ENCODE data around the gene INCENP. TPM values are rescaled to one million over a fixed set of nuclear protein-coding genes. Genes with fewer than 3 reads are reported as not detected.

Gene INCENP
- polyA plus RNA-seq, 2 of the 4 experiments (the other 2 are of a cell fraction): 29.5 to 55.8 TPM

DNA sequence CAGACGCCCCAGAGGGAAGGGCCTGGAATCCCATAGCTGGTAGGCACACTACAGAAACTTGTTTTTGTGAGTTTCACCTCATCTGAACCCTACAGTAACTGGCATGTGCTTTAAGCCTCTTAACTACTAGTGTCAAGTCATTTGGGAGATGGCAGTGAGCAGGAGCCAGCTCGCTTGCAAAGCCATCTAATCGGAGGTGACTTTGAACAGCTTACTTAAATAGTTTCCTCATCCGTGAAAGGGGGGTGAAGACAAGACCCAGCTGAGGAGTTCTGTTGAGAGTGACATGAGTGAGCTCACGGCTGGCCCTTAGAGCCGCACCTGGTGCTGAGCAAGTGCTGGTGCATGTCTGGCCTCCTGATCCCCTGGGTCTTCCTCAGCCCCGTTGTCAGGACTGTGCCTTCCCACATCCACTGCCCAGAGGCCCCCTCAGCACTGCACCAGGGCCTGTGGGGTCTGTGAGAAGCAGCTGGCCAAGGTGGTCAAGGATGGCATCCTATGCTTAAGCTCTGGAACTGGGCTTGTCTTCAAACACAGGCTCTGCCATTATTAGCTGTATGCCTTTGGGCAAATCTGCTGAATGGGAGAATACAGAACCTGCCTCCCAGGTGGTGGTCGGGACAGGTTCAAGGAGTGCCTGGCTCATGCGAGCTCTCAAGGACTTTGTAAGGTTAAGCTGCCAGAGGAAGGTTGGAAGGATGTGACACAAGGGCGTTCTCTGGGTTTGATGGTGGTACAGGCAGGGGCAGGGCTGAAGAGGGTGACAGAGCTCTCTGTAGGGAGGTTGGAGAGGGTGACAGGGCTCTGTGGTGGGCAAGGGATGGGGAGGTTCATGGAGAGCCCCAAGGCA, 27.3 kb downstream of the INCENP start:
- no peaks in the 10 kb centered on the region for H3K9me3 ChIP-seq
- no peaks in the 10 kb centered on the region for H3K4me1 ChIP-seq
- no peak for FAIRE-seq
- POLR2A ChIA-PET: no interaction called here
- CTCF ChIA-PET: interaction anchor here (1.1 to 2.4 kb wide), 5 partner anchors 10 to 159 kb away, joined by 3 to 11 read pairs (median 4); no protein-coding TSS in a partner anchor
- no peak for DNase-seq (ENCODE audit: low read depth in 1 of 2, low spot score in 1 of 2)
- TF ChIP-seq JUNB (IDR thresholded peaks at IDR 0.05) (no peak), MAZ (IDR thresholded peaks at IDR 0.05; ENCODE audit: borderline replicate concordance, low read depth, low read length) (no peak)
- TF ChIP-seq, protein P1, sequence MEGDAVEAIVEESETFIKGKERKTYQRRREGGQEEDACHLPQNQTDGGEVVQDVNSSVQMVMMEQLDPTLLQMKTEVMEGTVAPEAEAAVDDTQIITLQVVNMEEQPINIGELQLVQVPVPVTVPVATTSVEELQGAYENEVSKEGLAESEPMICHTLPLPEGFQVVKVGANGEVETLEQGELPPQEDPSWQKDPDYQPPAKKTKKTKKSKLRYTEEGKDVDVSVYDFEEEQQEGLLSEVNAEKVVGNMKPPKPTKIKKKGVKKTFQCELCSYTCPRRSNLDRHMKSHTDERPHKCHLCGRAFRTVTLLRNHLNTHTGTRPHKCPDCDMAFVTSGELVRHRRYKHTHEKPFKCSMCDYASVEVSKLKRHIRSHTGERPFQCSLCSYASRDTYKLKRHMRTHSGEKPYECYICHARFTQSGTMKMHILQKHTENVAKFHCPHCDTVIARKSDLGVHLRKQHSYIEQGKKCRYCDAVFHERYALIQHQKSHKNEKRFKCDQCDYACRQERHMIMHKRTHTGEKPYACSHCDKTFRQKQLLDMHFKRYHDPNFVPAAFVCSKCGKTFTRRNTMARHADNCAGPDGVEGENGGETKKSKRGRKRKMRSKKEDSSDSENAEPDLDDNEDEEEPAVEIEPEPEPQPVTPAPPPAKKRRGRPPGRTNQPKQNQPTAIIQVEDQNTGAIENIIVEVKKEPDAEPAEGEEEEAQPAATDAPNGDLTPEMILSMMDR (IDR thresholded peaks at IDR 0.05): no peak
- no peak overlapping the region for H3K4me3 ChIP-seq
- no peak; a peak in 1 of 6 replicates for ATAC-seq
- WGBS (ENCODE audit: missing lambda C conversion rate): 93% methylated on average over 9 of the region's 10 CpGs
- H3K4me2 ChIP-seq: no peak overlapping the region
- H3K27ac ChIP-seq: no peak overlapping the region

DNA sequence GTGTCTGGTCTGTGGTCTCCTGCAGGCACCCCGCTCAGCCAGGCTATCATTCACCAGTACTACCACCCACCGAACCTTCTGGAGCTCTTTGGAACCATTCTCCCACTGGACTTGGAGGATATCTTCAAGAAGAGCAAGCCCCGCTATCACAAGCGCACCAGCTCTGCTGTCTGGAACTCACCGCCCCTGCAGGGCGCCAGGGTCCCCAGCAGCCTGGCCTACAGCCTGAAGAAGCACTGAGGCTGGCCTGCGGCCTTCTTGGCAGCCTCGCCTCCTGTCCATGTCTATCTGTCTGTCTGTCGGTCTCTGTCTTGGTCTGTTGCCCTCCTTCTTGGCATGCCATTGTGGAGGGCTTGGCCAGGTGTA, 27.9 kb downstream of the INCENP start:
- no peak overlapping the region for H3K4me3 ChIP-seq
- ATAC-seq (no peak), FAIRE-seq (no peak), DNase-seq (ENCODE audit: low read depth in 1 of 2, low spot score in 1 of 2) (no peak)
- CTCF ChIA-PET: interaction anchor here (1.0 to 2.4 kb wide), 3 partner anchors 20 to 65 kb away, joined by 3 to 11 read pairs (median 7); no protein-coding TSS in a partner anchor
- no peak overlapping the region for H3K4me2 ChIP-seq
- POLR2A ChIA-PET: no interaction called here
- H3K9me3 ChIP-seq: no peaks in the 10 kb centered on the region
- TF ChIP-seq, protein P2, sequence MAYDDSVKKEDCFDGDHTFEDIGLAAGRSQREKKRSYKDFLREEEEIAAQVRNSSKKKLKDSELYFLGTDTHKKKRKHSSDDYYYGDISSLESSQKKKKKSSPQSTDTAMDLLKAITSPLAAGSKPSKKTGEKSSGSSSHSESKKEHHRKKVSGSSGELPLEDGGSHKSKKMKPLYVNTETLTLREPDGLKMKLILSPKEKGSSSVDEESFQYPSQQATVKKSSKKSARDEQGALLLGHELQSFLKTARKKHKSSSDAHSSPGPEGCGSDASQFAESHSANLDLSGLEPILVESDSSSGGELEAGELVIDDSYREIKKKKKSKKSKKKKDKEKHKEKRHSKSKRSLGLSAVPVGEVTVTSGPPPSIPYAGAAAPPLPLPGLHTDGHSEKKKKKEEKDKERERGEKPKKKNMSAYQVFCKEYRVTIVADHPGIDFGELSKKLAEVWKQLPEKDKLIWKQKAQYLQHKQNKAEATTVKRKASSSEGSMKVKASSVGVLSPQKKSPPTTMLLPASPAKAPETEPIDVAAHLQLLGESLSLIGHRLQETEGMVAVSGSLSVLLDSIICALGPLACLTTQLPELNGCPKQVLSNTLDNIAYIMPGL (CRISPR knock-in tag; IDR thresholded peaks at IDR 0.05; ENCODE audit: borderline replicate concordance): no peak
- TF ChIP-seq, protein P3, sequence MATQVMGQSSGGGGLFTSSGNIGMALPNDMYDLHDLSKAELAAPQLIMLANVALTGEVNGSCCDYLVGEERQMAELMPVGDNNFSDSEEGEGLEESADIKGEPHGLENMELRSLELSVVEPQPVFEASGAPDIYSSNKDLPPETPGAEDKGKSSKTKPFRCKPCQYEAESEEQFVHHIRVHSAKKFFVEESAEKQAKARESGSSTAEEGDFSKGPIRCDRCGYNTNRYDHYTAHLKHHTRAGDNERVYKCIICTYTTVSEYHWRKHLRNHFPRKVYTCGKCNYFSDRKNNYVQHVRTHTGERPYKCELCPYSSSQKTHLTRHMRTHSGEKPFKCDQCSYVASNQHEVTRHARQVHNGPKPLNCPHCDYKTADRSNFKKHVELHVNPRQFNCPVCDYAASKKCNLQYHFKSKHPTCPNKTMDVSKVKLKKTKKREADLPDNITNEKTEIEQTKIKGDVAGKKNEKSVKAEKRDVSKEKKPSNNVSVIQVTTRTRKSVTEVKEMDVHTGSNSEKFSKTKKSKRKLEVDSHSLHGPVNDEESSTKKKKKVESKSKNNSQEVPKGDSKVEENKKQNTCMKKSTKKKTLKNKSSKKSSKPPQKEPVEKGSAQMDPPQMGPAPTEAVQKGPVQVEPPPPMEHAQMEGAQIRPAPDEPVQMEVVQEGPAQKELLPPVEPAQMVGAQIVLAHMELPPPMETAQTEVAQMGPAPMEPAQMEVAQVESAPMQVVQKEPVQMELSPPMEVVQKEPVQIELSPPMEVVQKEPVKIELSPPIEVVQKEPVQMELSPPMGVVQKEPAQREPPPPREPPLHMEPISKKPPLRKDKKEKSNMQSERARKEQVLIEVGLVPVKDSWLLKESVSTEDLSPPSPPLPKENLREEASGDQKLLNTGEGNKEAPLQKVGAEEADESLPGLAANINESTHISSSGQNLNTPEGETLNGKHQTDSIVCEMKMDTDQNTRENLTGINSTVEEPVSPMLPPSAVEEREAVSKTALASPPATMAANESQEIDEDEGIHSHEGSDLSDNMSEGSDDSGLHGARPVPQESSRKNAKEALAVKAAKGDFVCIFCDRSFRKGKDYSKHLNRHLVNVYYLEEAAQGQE (IDR thresholded peaks at IDR 0.05): no peak
- 94% methylated on average over 9 of the region's 9 CpGs for WGBS (ENCODE audit: missing lambda C conversion rate)
- H3K27ac ChIP-seq: no peak overlapping the region
- H3K4me1 ChIP-seq: no peaks in the 10 kb centered on the region

DNA sequence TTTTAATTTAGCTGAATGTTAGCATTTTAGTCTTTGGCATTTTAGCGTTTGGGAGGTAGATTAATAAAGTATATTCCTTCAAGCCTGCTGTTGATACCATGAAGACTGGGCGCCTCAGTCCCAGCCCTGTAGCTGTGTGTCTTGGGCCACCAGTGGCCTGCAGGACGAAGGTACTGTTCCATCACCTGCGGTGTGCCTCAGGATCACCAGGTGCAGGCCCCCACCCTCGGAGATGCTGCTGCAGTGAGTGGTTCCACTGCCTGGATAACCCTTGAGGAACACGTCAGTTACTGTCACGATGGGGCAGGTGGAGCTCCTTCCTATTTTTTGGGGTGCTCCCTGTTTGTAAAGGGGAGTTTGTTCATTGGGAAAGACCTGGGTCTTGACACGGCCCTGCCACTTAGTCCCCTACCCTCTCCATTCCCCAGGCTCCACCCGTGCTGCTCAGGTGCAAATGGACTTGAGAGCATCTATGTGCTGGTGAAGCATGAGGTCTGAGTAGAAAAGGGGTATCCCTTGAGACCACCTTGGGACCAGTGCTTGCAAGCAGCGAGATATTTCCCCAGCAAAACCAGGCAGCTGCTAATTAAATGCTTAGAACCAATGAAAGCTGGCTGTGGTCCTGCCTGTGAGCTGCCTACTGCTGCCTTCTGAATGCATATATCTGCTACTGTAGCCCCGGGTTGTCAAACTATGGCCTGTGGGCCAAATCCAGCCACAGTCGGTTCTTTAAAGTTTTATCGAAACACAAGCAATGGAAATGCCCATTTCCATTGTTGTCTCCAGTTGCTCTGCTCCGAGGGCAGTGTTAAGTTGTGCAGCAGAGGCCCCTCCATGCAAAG, 28.7 kb downstream of the INCENP start:
- ChIA-PET POLR2A (no interaction called here), CTCF (interaction anchor here (1.0 to 2.4 kb wide), 3 partner anchors 19 to 65 kb away, joined by 3 to 11 read pairs (median 7); no protein-coding TSS in a partner anchor)
- DNase-seq (ENCODE audit: low read depth in 1 of 2, low spot score in 1 of 2): no peak
- Histone ChIP-seq H3K9me3 (no peaks in the 10 kb centered on the region), H3K4me3 (no peak overlapping the region), H3K27ac (no peak overlapping the region), H3K4me2 (no peak overlapping the region), H3K4me1 (no peaks in the 10 kb centered on the region)
- no peak for ATAC-seq
- no peak for FAIRE-seq
- 92% methylated on average over 14 of the region's 14 CpGs for WGBS (ENCODE audit: missing lambda C conversion rate)
- TF ChIP-seq, protein P4, sequence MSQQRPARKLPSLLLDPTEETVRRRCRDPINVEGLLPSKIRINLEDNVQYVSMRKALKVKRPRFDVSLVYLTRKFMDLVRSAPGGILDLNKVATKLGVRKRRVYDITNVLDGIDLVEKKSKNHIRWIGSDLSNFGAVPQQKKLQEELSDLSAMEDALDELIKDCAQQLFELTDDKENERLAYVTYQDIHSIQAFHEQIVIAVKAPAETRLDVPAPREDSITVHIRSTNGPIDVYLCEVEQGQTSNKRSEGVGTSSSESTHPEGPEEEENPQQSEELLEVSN (IDR thresholded peaks at IDR 0.05; ENCODE audit: borderline replicate concordance, low read depth): no peak
- TF ChIP-seq JUN (IDR thresholded peaks at IDR 0.05) (no peak), NPAS2 (CRISPR knock-in tag; IDR thresholded peaks at IDR 0.05; ENCODE audit: borderline replicate concordance) (no peak), SMC3 (IDR thresholded peaks at IDR 0.05) (no peak), ZNF302 (CRISPR knock-in tag; IDR thresholded peaks at IDR 0.05) (no peak), CHD4 (IDR thresholded peaks at IDR 0.05; ENCODE audit: borderline replicate concordance) (no peak), EHF (CRISPR knock-in tag; IDR thresholded peaks at IDR 0.05) (no peak), KDM1A (IDR thresholded peaks at IDR 0.05; ENCODE audit: low read depth) (no peak), FOSL2 (IDR thresholded peaks at IDR 0.05) (no peak), FOSL2 (CRISPR knock-in tag; IDR thresholded peaks at IDR 0.05) (no peak)
